HEK293T (cell line): Measurements from ENCODE around the gene STXBP5.

Source experiments
- BHLHE40 ChIP-seq: fragments of 450-650 bp; IDR thresholded peaks from 2 replicates; pipeline ENCODE4 v1.6.1; 2016; ENCODE audit warnings: mild to moderate bottlenecking, moderate library complexity, borderline replicate concordance
- FOXA1 ChIP-seq: fragments of 450-650 bp; IDR thresholded peaks from 2 replicates; pipeline ENCODE4 v1.6.1; 2016; ENCODE audit warnings: mild to moderate bottlenecking
- FOXK2 ChIP-seq: fragments of 450-650 bp; IDR thresholded peaks from 2 replicates; pipeline ENCODE4 v1.6.1; 2016; ENCODE audit warnings: mild to moderate bottlenecking
- FOXM1 ChIP-seq: fragments of 450-650 bp; IDR thresholded peaks from 2 replicates; pipeline ENCODE4 v1.6.1; 2017; ENCODE audit warnings: mild to moderate bottlenecking, borderline replicate concordance
- LEF1 ChIP-seq: fragments of 450-650 bp; IDR thresholded peaks from 2 replicates; pipeline ENCODE4 v1.6.1; 2017; ENCODE audit warnings: mild to moderate bottlenecking, borderline replicate concordance
- SP1 ChIP-seq: fragments of 450-650 bp; IDR thresholded peaks from 2 replicates; pipeline ENCODE4 v1.6.1; 2017
- TF ChIP-seq, protein P1 (sequence below): fragments of 450-650 bp; IDR thresholded peaks from 2 replicates; pipeline ENCODE4 v1.6.1; 2016

- TF ChIP-seq FOXK2 (no peak), SP1 (no peak), LEF1 (no peak), FOXM1 (no peak), BHLHE40 (no peak), FOXA1 (no peak)
- TF ChIP-seq, protein P1, sequence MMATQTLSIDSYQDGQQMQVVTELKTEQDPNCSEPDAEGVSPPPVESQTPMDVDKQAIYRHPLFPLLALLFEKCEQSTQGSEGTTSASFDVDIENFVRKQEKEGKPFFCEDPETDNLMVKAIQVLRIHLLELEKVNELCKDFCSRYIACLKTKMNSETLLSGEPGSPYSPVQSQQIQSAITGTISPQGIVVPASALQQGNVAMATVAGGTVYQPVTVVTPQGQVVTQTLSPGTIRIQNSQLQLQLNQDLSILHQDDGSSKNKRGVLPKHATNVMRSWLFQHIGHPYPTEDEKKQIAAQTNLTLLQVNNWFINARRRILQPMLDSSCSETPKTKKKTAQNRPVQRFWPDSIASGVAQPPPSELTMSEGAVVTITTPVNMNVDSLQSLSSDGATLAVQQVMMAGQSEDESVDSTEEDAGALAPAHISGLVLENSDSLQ: no peak
These were observed 46.3 kb upstream of the STXBP5 start for GRCh38 chr6:147157930-147158329.
